C4-2B (cell line): Measurements from ENCODE around the gene MON1B.

Experiments used
- H3K27ac ChIP-seq: fragments of 450-650 bp; 2 replicates; pipeline ENCODE4 v1.5.1; 2017
- CTCF ChIP-seq: fragments of 450-650 bp; conservative IDR thresholded peaks from 2 replicates; pipeline ENCODE4 v1.5.1; 2017; ENCODE audit warnings: mild to moderate bottlenecking
- ZFX ChIP-seq: fragments of 450-650 bp; IDR thresholded peaks from 2 replicates; pipeline ENCODE4 v1.6.1; 2017

The MON1B gene

DNA sequence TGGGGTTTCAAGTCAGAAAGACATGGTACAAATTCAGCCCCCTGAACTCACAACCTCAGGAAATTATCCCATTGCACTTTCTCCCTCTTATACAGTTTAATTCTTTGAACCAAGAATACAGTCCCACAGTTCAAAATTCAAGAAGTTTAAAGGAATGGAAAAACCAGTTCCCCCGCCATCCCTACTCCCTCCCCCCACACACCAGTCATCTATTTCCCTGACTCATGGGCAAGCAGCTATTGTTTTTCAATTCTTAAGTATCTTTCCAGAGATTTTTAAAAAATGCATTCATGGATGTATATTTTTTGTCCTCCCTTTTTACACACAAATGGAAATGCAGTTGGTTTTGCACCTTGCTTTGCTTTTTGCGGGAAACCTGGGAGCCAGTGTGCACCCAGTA is 15.5 kb downstream of the MON1B start:
- TF ChIP-seq CTCF = no peak
- no peak overlapping the region for H3K27ac ChIP-seq

GRCh38 chr16:77207030-77207429 is 16.0 kb downstream of the MON1B start:
- no peak for TF ChIP-seq CTCF
- no peak for TF ChIP-seq ZFX
- no peak overlapping the region for H3K27ac ChIP-seq

- H3K27ac ChIP-seq = no peak overlapping the region
- TF ChIP-seq ZFX (no peak), CTCF (no peak)
Observed at GRCh38 chr16:77208382-77208781, 17.4 kb downstream of the MON1B start.

- TF ChIP-seq ZFX (no peak), CTCF (no peak)
- H3K27ac ChIP-seq = no peak overlapping the region
Observed at GRCh38 chr16:77211880-77212740, 21.1 kb downstream of the MON1B start.

GRCh38 chr16:77212741-77213541 is 22.0 kb downstream of the MON1B start:
- no peak for TF ChIP-seq ZFX
- TF ChIP-seq CTCF = no peak
- H3K27ac ChIP-seq = no peak overlapping the region

- no peak overlapping the region for H3K27ac ChIP-seq
- TF ChIP-seq ZFX (no peak), CTCF (no peak)
Observed at GRCh38 chr16:77213542-77214106, 22.6 kb downstream of the MON1B start.
